Mesendoderm (in vitro differentiated cells): Measurements from ENCODE around the gene COX4I1.

Experiments used
- DNase-seq: peaks from one replicate; pipeline ENCODE4 v3.0.0; 2013
- H2AK5ac ChIP-seq: 2 replicates; pipeline ENCODE4 v1.6.1; 2013; ENCODE audit warnings: low read length, inconsistent platforms
- H2BK120ac ChIP-seq: 2 replicates; pipeline ENCODE4 v1.6.1; 2013; ENCODE audit warnings: low read depth, mild to moderate bottlenecking, low read length, moderate library complexity, mixed read lengths
- H2BK15ac ChIP-seq: replicated peaks from 2 replicates; pipeline ENCODE4 v1.6.1; 2013; ENCODE audit warnings: low read depth, mild to moderate bottlenecking, moderate library complexity
- H2BK5ac ChIP-seq: 2 replicates; pipeline ENCODE4 v1.6.1; 2013; ENCODE audit warnings: low read length, inconsistent platforms
- H3K18ac ChIP-seq: 2 replicates; pipeline ENCODE4 v1.6.1; 2013; ENCODE audit warnings: mild to moderate bottlenecking, low read length, mixed read lengths
- H3K23ac ChIP-seq: one replicate; pipeline ENCODE4 v1.6.1; 2013; ENCODE audit warnings: low read length
- H3K27ac ChIP-seq: 2 replicates; pipeline ENCODE4 v1.5.1; 2013; ENCODE audit warnings: low read depth, mild to moderate bottlenecking, inconsistent platforms, low read length, moderate library complexity
- H3K27me3 ChIP-seq: 2 replicates; pipeline ENCODE4 v1.6.1; 2013; ENCODE audit warnings: low read length, control low read depth, mild to moderate bottlenecking, inconsistent platforms; ENCODE audit not compliant: insufficient read depth, poor library complexity
- H3K36me3 ChIP-seq: 2 replicates; pipeline ENCODE4 v1.6.1; 2013; ENCODE audit warnings: low read length, inconsistent platforms; ENCODE audit not compliant: control insufficient read depth, insufficient read depth
- H3K4ac ChIP-seq: one replicate; pipeline ENCODE4 v1.6.1; 2013; ENCODE audit warnings: low read depth, mild to moderate bottlenecking, low read length, moderate library complexity
- H3K4me1 ChIP-seq: 2 replicates; pipeline ENCODE4 v1.6.1; 2013; ENCODE audit warnings: low read depth, low read length, inconsistent platforms; ENCODE audit not compliant: control insufficient read depth
- H3K4me2 ChIP-seq: 2 replicates; pipeline ENCODE4 v1.6.1; 2013; ENCODE audit warnings: low read length
- H3K4me3 ChIP-seq: 2 replicates; pipeline ENCODE4 v1.5.1; 2013; ENCODE audit warnings: mild to moderate bottlenecking, low read length
- H3K56ac ChIP-seq: one replicate; pipeline ENCODE4 v1.6.1; 2013; ENCODE audit warnings: low read length
- H3K79me1 ChIP-seq: 2 replicates; pipeline ENCODE4 v1.6.1; 2013; ENCODE audit warnings: low read length, inconsistent platforms
- H3K79me2 ChIP-seq: 2 replicates; pipeline ENCODE4 v1.6.1; 2013; ENCODE audit warnings: mild to moderate bottlenecking, low read length; ENCODE audit not compliant: control insufficient read depth, insufficient read depth
- H3K9ac ChIP-seq: 2 replicates; pipeline ENCODE4 v1.6.1; 2013; ENCODE audit warnings: low read length, inconsistent platforms
- H4K5ac ChIP-seq: one replicate; pipeline ENCODE4 v1.6.1; 2013; ENCODE audit warnings: low read length
- H4K8ac ChIP-seq: one replicate; pipeline ENCODE4 v1.6.1; 2013; ENCODE audit warnings: low read depth, mild to moderate bottlenecking, control low read depth, low read length, moderate library complexity
- WGBS: extraction: QIAGEN DNeasy Blood & Tissue Kit; methylation state at CpG from one replicate; pipeline ENCODE4 v1.1.7; 2013; ENCODE audit warnings: low lambda C conversion rate, missing lambda C conversion rate; ENCODE audit not compliant: insufficient coverage; ENCODE audit errors: extremely low coverage; 5-methylcytosine and 5-hydroxymethylcytosine counted together

COX4I1 gene

GRCh38 chr16:85770741-85771140 is 28.8 kb upstream of the COX4I1 start:
- no peaks in the 10 kb centered on the region for H3K36me3 ChIP-seq
- WGBS = no CpG with 5 or more reads among the region's 6 CpGs
- H3K79me1 ChIP-seq = no peaks in the 10 kb centered on the region

GRCh38 chr16:85773044-85773443 is 26.5 kb upstream of the COX4I1 start:
- no peak overlapping the region for H2BK120ac ChIP-seq
- H2BK5ac ChIP-seq = no peak overlapping the region
- no peaks in the 10 kb centered on the region for H3K27me3 ChIP-seq
- no peak overlapping the region for H4K8ac ChIP-seq
- no peak overlapping the region for H4K5ac ChIP-seq
- no CpG with 5 or more reads among the region's 6 CpGs for WGBS
- H2BK15ac ChIP-seq = no peak overlapping the region
- no peak overlapping the region for H2AK5ac ChIP-seq
- H3K79me2 ChIP-seq = no peaks in the 10 kb centered on the region
- peaks cover 2% of the 10 kb centered on the region for H3K36me3 ChIP-seq
- H3K4me3 ChIP-seq = no peak overlapping the region
- no peak overlapping the region for H3K18ac ChIP-seq
- H3K4me1 ChIP-seq = no peaks in the 10 kb centered on the region
- no peak overlapping the region for H3K9ac ChIP-seq
- no peak overlapping the region for H3K27ac ChIP-seq
- H3K79me1 ChIP-seq = no peaks in the 10 kb centered on the region
- H3K56ac ChIP-seq = no peak overlapping the region
- no peak overlapping the region for H3K4ac ChIP-seq
- no peak for DNase-seq
- no peak overlapping the region for H3K23ac ChIP-seq
- H3K4me2 ChIP-seq = no peak overlapping the region

More at GRCh38 chr16:85770741-85771140, 28.8 kb upstream of the COX4I1 start:
- Histone ChIP-seq H3K4me1 (no peaks in the 10 kb centered on the region), H3K9ac (no peak overlapping the region), H2AK5ac (no peak overlapping the region), H3K27me3 (no peaks in the 10 kb centered on the region), H3K4me3 (no peak overlapping the region), H2BK5ac (no peak overlapping the region), H2BK15ac (no peak overlapping the region), H4K5ac (no peak overlapping the region), H3K4me2 (no peak overlapping the region), H3K79me2 (no peaks in the 10 kb centered on the region), H3K56ac (no peak overlapping the region), H4K8ac (no peak overlapping the region), H3K27ac (no peak overlapping the region), H2BK120ac (no peak overlapping the region), H3K4ac (no peak overlapping the region), H3K18ac (no peak overlapping the region), H3K23ac (no peak overlapping the region)
- no peak for DNase-seq

GRCh38 chr16:85774136-85774535 is 25.4 kb upstream of the COX4I1 start:
- no peak overlapping the region for H4K8ac ChIP-seq
- no peak for DNase-seq
- no peak overlapping the region for H3K4me2 ChIP-seq

GRCh38 chr16:85774811-85775210 is 24.7 kb upstream of the COX4I1 start:
- Histone ChIP-seq H3K4ac (no peak overlapping the region), H3K79me2 (no peaks in the 10 kb centered on the region), H3K79me1 (no peaks in the 10 kb centered on the region), H3K27me3 (no peaks in the 10 kb centered on the region), H3K4me3 (no peak overlapping the region), H3K18ac (no peak overlapping the region), H3K9ac (no peak overlapping the region), H3K56ac (no peak overlapping the region), H2BK5ac (no peak overlapping the region), H3K36me3 (peaks cover 8% of the 10 kb centered on the region), H4K8ac (no peak overlapping the region), H4K5ac (no peak overlapping the region), H3K23ac (no peak overlapping the region), H3K4me1 (no peaks in the 10 kb centered on the region), H2AK5ac (no peak overlapping the region), H2BK15ac (no peak overlapping the region), H3K27ac (no peak overlapping the region), H2BK120ac (no peak overlapping the region), H3K4me2 (no peak overlapping the region)
- no CpG with 5 or more reads among the region's 8 CpGs for WGBS
- DNase-seq = no peak

More at GRCh38 chr16:85774136-85774535, 25.4 kb upstream of the COX4I1 start:
- H3K18ac ChIP-seq = no peak overlapping the region
- H2BK15ac ChIP-seq = no peak overlapping the region
- no peak overlapping the region for H3K23ac ChIP-seq
- no peak overlapping the region for H3K4ac ChIP-seq
- H3K27ac ChIP-seq = no peak overlapping the region
- H3K27me3 ChIP-seq = no peaks in the 10 kb centered on the region
- no peaks in the 10 kb centered on the region for H3K4me1 ChIP-seq
- H3K79me2 ChIP-seq = no peaks in the 10 kb centered on the region
- H2BK5ac ChIP-seq = no peak overlapping the region
- H3K56ac ChIP-seq = no peak overlapping the region
- no peak overlapping the region for H3K4me3 ChIP-seq
- no peak overlapping the region for H4K5ac ChIP-seq
- no peak overlapping the region for H3K9ac ChIP-seq
- no peak overlapping the region for H2AK5ac ChIP-seq
- H3K79me1 ChIP-seq = no peaks in the 10 kb centered on the region
- peaks cover 7% of the 10 kb centered on the region for H3K36me3 ChIP-seq
- no CpG with 5 or more reads among the region's 6 CpGs for WGBS
- no peak overlapping the region for H2BK120ac ChIP-seq

GRCh38 chr16:85777583-85778310 is 21.7 kb upstream of the COX4I1 start:
- Histone ChIP-seq H2BK120ac (no peak overlapping the region), H3K23ac (no peak overlapping the region), H3K27me3 (no peaks in the 10 kb centered on the region), H3K4me3 (no peak overlapping the region), H2BK5ac (no peak overlapping the region), H4K8ac (no peak overlapping the region), H3K56ac (no peak overlapping the region), H3K79me2 (no peaks in the 10 kb centered on the region), H3K79me1 (peaks cover 8% of the 10 kb centered on the region), H3K27ac (no peak overlapping the region), H2AK5ac (no peak overlapping the region), H3K4me1 (no peaks in the 10 kb centered on the region), H3K18ac (no peak overlapping the region), H3K4me2 (no peak overlapping the region), H4K5ac (no peak overlapping the region), H3K9ac (no peak overlapping the region), H3K36me3 (peaks cover 18% of the 10 kb centered on the region), H2BK15ac (no peak overlapping the region), H3K4ac (no peak overlapping the region)
- no peak for DNase-seq
- WGBS = no CpG with 5 or more reads among the region's 4 CpGs

- Histone ChIP-seq H2BK120ac (no peak overlapping the region), H2BK15ac (no peak overlapping the region), H3K18ac (no peak overlapping the region), H3K27ac (no peak overlapping the region), H3K79me2 (peaks cover 3% of the 10 kb centered on the region), H3K4me1 (no peaks in the 10 kb centered on the region), H3K4me2 (no peak overlapping the region), H3K9ac (no peak overlapping the region), H3K79me1 (peaks cover 11% of the 10 kb centered on the region), H4K5ac (no peak overlapping the region), H3K23ac (no peak overlapping the region), H3K27me3 (no peaks in the 10 kb centered on the region), H4K8ac (no peak overlapping the region), H3K4me3 (no peak overlapping the region), H3K56ac (no peak overlapping the region), H3K4ac (no peak overlapping the region), H2AK5ac (no peak overlapping the region), H3K36me3 (peaks cover 18% of the 10 kb centered on the region), H2BK5ac (no peak overlapping the region)
- no peak for DNase-seq
- no CpG with 5 or more reads among the region's 12 CpGs for WGBS
These were observed 20.6 kb upstream of the COX4I1 start for GRCh38 chr16:85778873-85779272.
